Activated CD8-positive, alpha-beta memory T cell treated with anti-CD3 and anti-CD28 coated beads, Interleukin-2, amount 50 U/mL, for 48 hours (primary cell): ENCODE results near the gene CYB5RL.
"Not testable (repeated sequence)": the region's sequence is repeated elsewhere in the genome, so short reads cannot be mapped to it uniquely, and the experiment has no call there.

Source experiments
- DNase-seq: peaks from one replicate; pipeline ENCODE4 v3.0.0-alpha.2; 2020

CYB5RL gene

GRCh38 chr1:54199765-54200518 is at the start of gene CYB5RL, which contains the start of gene MRPL37:
Gene CYB5RL, minus strand, starts transcription at chr1:54200030. Its CDS starts 4,414 bp downstream, at chr1:54195616.
Gene MRPL37, plus strand, starts transcription at chr1:54200167. Its CDS starts 77 bp downstream, at chr1:54200244.
- peak; percentile 90 for DNase-seq

GRCh38 chr1:54248966-54249365 is 49.1 kb upstream of the CYB5RL start:
- DNase-seq = no peak

- DNase-seq = no peak
These were observed 48.2 kb upstream of the CYB5RL start for GRCh38 chr1:54247863-54248515.

GRCh38 chr1:54246116-54246721 is 46.4 kb upstream of the CYB5RL start:
- no peak for DNase-seq

GRCh38 chr1:54245501-54245900 is 45.7 kb upstream of the CYB5RL start:
- no peak for DNase-seq

- DNase-seq = no peak
These were observed 44.8 kb upstream of the CYB5RL start for GRCh38 chr1:54244655-54245054.

- DNase-seq = no peak
These were observed 43.2 kb upstream of the CYB5RL start for GRCh38 chr1:54243022-54243421.

- DNase-seq = no peak
These were observed 41.5 kb upstream of the CYB5RL start for GRCh38 chr1:54241364-54241763.

- no peak for DNase-seq
These were observed 41.0 kb upstream of the CYB5RL start for GRCh38 chr1:54240741-54241335.

GRCh38 chr1:54239631-54240031 is 39.8 kb upstream of the CYB5RL start:
- no peak for DNase-seq

- DNase-seq = no peak
These were observed 39.2 kb upstream of the CYB5RL start for GRCh38 chr1:54239035-54239383.

GRCh38 chr1:54238353-54239034 is 38.7 kb upstream of the CYB5RL start:
- DNase-seq = no peak

GRCh38 chr1:54237586-54237985 is 37.8 kb upstream of the CYB5RL start:
- DNase-seq = no peak

- no peak for DNase-seq
These were observed 34.5 kb upstream of the CYB5RL start for GRCh38 chr1:54234284-54234683.

- not testable (repeated sequence) for DNase-seq
These were observed 33.4 kb upstream of the CYB5RL start for GRCh38 chr1:54233196-54233595.

- DNase-seq = peak; percentile 73
These were observed 30.9 kb upstream of the CYB5RL start for GRCh38 chr1:54230507-54231339.

- DNase-seq = peak; percentile 70
These were observed 29.6 kb upstream of the CYB5RL start for GRCh38 chr1:54229281-54229891.

- DNase-seq = no peak
These were observed 28.8 kb upstream of the CYB5RL start for GRCh38 chr1:54228638-54229079.

GRCh38 chr1:54227891-54228310 is 28.1 kb upstream of the CYB5RL start:
- no peak for DNase-seq

GRCh38 chr1:54227091-54227602 is 27.3 kb upstream of the CYB5RL start:
- no peak for DNase-seq

- DNase-seq = no peak
These were observed 26.2 kb upstream of the CYB5RL start for GRCh38 chr1:54225986-54226559.
